GM20431 (cell line): ENCODE measurements around the gene DEFB132.

Experiments
- in situ Hi-C: fragments of 300-500 bp; cut with MseI, MboI; formaldehyde crosslinking; loops from one replicate; pipeline ENCODE4 v1.15.0; 2020; ENCODE audit warnings: low sequenced_read_pairs; ENCODE audit not compliant: unreplicated experiment

Gene DEFB132

GRCh38 chr20:295804-296203 lies 38.3 kb downstream of the DEFB132 start:
- in situ Hi-C loops, result no loop called here

- in situ Hi-C loops, result no loop called here
Measured at GRCh38 chr20:297098-297924, 39.8 kb downstream of the DEFB132 start, which contains the start of gene ZCCHC3. TSS of gene ZCCHC3 (plus strand) at chr20:297570. CDS start at chr20:297587, 17 bp downstream.

DNA sequence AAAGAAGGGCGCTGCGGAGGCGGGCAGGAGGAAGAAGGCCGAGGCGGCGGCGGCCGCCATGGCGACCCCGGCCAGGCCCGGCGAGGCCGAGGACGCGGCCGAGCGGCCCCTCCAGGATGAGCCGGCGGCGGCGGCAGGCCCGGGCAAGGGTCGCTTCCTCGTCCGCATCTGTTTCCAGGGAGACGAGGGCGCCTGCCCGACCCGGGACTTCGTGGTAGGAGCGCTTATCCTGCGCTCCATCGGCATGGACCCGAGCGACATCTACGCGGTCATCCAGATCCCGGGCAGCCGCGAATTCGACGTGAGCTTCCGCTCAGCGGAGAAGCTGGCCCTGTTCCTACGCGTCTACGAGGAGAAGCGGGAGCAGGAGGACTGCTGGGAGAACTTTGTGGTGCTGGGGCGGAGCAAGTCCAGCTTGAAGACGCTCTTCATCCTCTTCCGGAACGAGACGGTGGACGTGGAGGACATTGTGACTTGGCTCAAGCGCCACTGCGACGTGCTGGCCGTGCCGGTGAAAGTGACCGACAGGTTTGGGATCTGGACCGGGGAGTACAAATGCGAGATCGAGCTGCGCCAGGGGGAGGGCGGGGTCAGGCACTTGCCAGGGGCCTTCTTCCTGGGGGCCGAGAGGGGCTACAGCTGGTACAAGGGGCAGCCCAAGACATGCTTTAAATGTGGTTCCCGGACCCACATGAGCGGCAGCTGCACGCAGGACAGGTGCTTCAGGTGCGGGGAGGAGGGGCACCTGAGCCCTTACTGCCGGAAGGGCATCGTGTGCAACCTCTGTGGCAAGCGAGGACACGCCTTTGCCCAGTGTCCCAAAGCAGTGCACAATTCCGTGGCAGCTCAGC lies 40.6 kb downstream of the DEFB132 start:
- in situ Hi-C loops, result no loop called here

- in situ Hi-C loops, result no loop called here
Measured at GRCh38 chr20:298776-299391, 41.4 kb downstream of the DEFB132 start.

DNA sequence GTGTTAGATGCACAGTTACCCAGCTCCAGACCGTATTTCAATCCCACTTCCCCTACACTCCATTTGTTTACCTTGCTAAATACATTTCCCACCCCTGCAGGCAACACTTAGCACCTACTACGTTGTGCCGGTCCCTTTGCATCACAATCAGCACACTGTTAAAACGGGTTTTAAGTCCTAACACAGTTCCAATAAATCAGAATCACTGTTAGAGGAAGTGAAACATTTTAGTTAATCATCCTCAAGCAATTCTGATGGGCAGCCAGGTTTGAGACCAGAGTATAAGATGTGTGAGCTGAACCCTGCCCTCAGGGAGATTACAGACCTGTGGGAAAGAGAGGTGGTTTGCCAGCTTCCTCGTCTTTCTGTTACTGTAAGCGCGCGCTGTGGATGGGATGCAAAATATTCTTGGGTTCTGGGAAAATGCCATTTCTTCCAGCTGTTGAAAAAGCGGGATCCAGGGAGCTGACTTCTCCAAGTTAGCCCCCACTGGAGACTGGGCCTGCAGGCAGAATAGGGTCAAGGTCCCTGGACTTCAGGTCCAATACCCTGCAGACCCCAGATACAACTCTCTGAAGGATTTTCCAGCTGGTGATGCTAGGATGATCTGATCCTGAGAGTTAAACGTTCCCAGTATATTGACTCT lies 42.9 kb downstream of the DEFB132 start:
- in situ Hi-C loops, result no loop called here

DNA sequence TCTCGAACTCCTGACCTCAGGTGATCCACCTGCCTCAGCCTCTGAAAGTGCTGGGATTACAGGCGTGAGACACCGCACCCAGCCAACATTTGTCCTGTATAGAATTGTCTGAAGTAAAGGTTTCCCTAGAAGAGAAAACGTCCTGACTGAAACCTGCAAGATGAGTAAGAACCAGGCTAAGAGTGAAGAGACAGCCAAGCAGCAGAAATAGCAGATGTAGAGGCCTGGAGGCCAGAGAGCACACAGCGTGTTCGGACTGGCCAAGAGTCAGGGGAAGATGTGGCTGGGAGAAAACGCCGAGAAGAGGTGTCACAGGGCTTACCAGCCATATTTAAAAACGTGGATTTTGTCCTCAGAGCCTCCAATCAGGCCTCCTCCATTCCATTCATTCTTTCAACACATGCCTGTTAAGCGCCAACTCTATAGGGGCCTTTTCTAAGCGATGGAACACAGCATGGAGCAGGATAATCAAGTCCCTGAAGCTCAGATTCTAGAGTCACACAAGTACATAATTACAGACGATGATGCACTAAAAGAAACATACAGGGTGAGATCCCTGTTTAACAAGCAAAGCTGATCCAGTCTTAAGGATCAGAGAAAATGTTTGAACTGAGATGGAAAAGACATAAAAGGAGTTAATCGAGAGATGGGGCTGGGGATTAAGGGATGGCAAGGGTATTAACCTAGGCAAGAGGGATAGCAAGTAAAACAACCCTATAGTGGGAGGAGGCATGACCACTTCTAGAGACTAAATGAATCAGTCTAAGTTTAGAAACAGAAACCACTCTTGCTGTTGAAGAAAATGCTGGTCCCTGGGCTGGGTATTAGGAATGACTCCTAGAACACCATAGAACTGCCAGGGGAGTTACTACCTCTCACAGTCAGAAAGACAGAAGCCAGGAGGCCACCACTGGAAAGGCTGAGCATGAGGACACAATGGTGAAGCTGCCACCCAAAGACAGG lies 44.6 kb downstream of the DEFB132 start:
- in situ Hi-C loops, result no loop called here

DNA sequence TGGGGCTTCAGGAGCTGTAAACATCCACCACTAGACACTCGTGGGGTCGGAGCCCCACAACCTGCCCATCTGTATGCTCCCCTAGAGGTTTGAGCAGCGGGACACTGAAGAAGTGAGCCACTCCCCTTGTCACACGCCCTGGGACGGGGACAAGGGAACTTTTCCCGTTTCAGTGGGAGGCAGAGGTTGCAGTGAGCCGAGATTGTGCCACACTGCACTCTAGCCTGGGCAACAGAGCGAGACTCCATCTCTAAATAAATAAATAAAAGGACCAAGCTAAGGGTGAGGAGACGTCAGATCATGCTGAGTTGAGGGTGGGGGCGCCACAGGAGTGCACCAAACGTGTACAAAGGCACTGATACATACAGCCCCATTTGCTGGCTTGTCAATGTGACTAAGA lies 48.2 kb downstream of the DEFB132 start:
- in situ Hi-C loops, result no loop called here

- in situ Hi-C loops, result no loop called here
Measured at GRCh38 chr20:308427-309038, 51.0 kb downstream of the DEFB132 start.

GRCh38 chr20:309306-309840 lies 51.8 kb downstream of the DEFB132 start:
- in situ Hi-C loops, result no loop called here

DNA sequence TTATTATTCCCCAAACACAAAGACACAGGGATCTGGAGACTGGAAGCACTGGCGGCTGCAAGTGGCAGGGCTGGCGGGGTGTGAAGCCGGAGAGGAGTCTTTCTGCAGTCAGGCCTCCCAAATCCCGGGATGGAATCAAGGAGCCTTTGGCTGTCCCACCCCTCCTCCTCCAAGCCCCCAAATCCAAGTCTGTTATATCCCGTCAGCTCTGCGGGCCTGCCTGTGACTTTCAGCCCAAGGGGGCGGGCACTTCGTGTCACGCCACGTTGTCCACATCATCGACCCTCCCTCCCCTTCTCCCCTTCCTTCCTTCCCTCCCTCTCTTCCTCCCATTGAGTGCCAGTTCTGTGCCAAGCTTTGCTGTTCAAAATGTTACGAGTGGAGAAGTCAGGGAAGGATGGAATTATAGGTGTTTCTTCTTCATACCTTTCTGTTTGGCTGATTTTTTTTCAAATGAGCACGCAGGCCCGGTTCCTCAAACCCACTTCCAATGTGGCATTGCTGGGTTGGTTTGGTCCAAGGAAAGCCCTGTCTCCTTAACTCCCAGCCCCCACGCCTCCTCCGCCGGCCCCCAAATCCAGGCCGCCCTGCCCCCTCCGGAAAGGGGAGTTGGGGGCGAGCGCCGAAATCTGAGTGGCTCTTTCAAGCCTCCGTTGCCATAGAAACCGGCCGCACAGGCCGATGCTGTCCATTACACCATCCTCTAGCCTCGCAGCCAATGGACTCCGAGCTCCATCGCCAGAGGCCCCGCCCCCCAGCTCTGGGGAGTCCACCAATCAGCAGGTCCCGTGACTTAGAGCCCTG lies 52.5 kb downstream of the DEFB132 start:
- in situ Hi-C loops, result no loop called here

GRCh38 chr20:310645-311044 lies 53.1 kb downstream of the DEFB132 start:
- in situ Hi-C loops, result no loop called here
